ENCODE results near the gene OPRM1.

DNA sequence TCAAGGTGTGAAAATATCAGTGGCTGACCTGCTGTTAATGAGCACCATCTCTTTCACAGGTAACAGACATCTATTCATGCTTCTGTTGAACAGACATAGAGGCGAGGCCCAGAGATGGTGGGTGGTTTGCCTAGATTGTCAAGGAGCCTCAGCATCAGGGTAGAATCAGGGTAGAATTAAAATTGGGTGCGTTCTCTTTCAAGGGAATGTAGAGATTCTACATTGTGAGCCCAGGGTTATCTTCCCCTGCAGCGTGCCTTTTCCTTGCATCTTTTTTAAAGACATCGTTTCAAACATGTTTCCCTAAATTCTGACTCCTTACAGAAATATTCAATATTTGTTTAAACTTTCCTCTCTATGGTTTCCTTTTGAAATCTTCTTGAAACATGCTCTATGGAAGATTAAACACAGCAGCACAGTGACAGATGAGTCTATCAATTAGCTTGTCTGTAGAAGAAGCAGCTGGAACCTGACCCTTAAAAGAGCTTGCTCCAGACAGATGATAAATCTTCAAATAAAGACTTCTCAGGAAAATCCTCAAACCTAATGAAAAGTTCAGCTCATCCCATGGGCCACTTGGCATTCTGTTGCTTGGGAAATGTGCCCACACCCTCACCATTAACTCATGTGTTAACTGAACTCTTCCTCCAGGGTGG, 197.7 kb downstream of the OPRM1 start:
- TF ChIP-seq GATA2 (IDR thresholded peaks at IDR 0.05; ENCODE audit: low read depth, low read length) (no peak), GATA3 (IDR thresholded peaks at IDR 0.05; ENCODE audit: low read depth, low read length) (no peak)

Measured in SH-SY5Y (cell line).